ENCODE results near the gene RIN2.

RIN2 gene

DNA sequence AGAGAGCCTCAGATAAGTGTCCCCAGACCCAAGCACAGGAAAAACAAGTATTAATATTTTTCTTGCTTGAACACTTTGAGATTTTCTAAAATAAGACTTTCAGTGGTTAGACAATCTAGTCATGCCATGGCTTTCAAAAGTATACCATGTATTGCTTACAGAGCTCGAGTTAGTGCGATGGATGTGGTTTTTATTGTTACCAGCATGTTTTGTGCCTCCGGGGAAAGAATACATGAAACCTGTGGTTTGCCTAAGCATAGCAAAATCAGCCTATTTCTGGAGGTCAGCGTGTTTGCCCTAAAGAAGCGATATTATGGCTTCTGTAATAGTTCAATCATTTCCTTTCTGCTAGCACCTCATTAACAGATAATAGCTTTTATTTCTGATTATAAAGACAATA lies 21.6 kb downstream of the RIN2 start:
- Histone ChIP-seq H3K4me1 (ENCODE audit: control insufficient read depth, insufficient read depth, low read length) (peaks cover 32% of the 10 kb centered on the region), H3K9me3 (replicated peaks; ENCODE audit: low read length) (no peaks in the 10 kb centered on the region), H3K4me3 (ENCODE audit: low read length) (no peak overlapping the region), H3K9ac (ENCODE audit: low read depth, low read length) (no peak overlapping the region), H3K4me2 (ENCODE audit: low read length) (no peak overlapping the region), H3K36me3 (ENCODE audit: insufficient read depth, low read length) (no peaks in the 10 kb centered on the region), H3K27me3 (ENCODE audit: control insufficient read depth, insufficient read depth, low read length) (no peaks in the 10 kb centered on the region)

DNA sequence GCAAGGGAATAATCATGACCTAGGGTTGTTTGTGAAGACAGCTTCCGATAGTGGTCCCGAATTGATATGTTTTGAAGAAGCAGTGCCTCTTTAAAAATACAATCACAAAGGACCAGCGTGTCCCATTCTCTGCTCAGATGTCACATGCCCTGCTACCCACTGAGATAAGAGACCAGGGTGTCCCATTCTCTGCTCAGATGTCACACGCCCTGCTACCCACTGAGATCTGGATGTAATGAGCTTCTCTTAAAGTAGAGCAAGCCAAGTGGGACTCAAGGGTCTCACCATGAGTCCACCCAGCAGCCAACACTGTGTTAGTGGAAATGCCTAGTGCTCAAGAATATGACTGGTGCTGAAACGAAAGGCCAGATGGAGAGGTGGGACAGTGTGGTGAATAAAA lies 22.2 kb downstream of the RIN2 start:
- no peak overlapping the region for H3K4me2 ChIP-seq (ENCODE audit: low read length)

DNA sequence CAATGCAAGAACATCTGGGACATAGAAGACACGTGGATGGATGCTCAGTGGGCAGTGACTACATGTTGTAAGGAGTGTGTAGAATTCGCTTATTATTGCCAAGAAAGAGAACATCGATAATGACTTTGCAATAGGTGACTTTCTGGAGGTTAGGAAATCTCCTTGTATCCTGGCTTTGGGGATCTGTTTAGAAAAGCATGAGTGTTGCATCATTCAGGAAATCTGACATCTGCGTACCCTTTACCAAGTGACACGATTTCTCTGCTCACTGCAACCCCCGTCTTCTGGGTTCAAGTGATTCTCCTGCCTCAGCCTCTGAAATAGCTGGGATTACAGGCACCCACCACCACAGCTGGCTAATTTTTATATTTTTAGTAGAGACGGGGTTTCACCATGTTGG lies 23.2 kb downstream of the RIN2 start:
- no peaks in the 10 kb centered on the region for H3K27me3 ChIP-seq (ENCODE audit: control insufficient read depth, insufficient read depth, low read length)
- no peaks in the 10 kb centered on the region for H3K9me3 ChIP-seq (replicated peaks; ENCODE audit: low read length)
- H3K4me1 ChIP-seq (ENCODE audit: control insufficient read depth, insufficient read depth, low read length) = peaks cover 38% of the 10 kb centered on the region
- no peak overlapping the region for H3K9ac ChIP-seq (ENCODE audit: low read depth, low read length)
- H3K36me3 ChIP-seq (ENCODE audit: insufficient read depth, low read length) = no peaks in the 10 kb centered on the region
- H3K4me2 ChIP-seq (ENCODE audit: low read length) = no peak overlapping the region
- H3K4me3 ChIP-seq (ENCODE audit: low read length) = no peak overlapping the region

More for the DNA sequence above, 22.2 kb downstream of the RIN2 start:
- Histone ChIP-seq H3K27me3 (ENCODE audit: control insufficient read depth, insufficient read depth, low read length) (no peaks in the 10 kb centered on the region), H3K4me1 (ENCODE audit: control insufficient read depth, insufficient read depth, low read length) (peaks cover 37% of the 10 kb centered on the region), H3K36me3 (ENCODE audit: insufficient read depth, low read length) (no peaks in the 10 kb centered on the region), H3K4me3 (ENCODE audit: low read length) (no peak overlapping the region), H3K9me3 (replicated peaks; ENCODE audit: low read length) (no peaks in the 10 kb centered on the region), H3K9ac (ENCODE audit: low read depth, low read length) (no peak overlapping the region)

DNA sequence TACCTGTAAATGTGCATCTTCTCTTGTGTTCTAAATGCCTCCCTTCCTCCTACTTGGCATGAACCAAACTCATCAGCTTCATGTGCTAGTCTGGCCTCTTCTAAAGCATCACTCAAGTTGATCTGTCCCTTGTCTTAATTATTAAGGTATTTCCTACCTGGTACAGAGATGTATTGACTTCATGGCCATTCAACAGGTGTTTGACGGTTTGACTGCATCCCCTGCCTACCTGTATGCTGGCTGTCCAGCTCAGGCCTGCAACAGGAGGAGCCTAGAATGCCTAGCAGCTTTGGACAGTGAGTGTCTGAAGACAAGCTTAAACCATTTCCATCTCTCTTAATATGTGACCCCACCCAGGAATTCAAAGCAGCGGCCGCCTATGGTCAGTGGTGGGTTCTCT lies 24.6 kb downstream of the RIN2 start:
- H3K4me1 ChIP-seq (ENCODE audit: control insufficient read depth, insufficient read depth, low read length) = peaks cover 40% of the 10 kb centered on the region
- H3K36me3 ChIP-seq (ENCODE audit: insufficient read depth, low read length) = no peaks in the 10 kb centered on the region
- H3K4me2 ChIP-seq (ENCODE audit: low read length) = no peak overlapping the region
- no peaks in the 10 kb centered on the region for H3K9me3 ChIP-seq (replicated peaks; ENCODE audit: low read length)
- H3K27me3 ChIP-seq (ENCODE audit: control insufficient read depth, insufficient read depth, low read length) = no peaks in the 10 kb centered on the region
- no peak overlapping the region for H3K9ac ChIP-seq (ENCODE audit: low read depth, low read length)
- no peak overlapping the region for H3K4me3 ChIP-seq (ENCODE audit: low read length)

DNA sequence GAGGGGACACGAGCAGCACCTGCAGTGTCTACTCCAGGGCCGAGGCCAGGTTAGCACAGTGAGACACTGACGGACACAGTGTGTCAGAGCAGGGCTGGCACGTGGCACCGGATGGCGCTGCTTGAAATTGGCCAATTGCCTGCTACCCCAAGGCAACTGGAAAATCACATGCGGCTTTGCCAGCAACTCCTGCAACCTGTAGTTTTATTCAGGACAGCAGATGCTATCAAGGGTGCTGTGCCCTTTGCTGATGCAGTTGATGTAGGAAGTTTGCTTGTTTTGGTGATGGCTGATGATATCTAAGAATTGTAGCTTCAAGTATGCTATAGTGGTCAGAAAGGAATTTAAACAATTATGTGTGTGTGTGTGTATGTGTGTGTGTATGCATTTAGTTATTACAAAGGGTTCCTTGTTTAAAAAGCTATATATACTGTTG lies 25.9 kb downstream of the RIN2 start:
- Histone ChIP-seq H3K9ac (ENCODE audit: low read depth, low read length) (peak overlapping the region; percentile 58), H3K36me3 (ENCODE audit: insufficient read depth, low read length) (no peaks in the 10 kb centered on the region), H3K27me3 (ENCODE audit: control insufficient read depth, insufficient read depth, low read length) (no peaks in the 10 kb centered on the region), H3K4me1 (ENCODE audit: control insufficient read depth, insufficient read depth, low read length) (peaks cover 33% of the 10 kb centered on the region), H3K4me3 (ENCODE audit: low read length) (no peak overlapping the region), H3K9me3 (replicated peaks; ENCODE audit: low read length) (no peaks in the 10 kb centered on the region), H3K4me2 (ENCODE audit: low read length) (peak overlapping the region; percentile 72)

DNA sequence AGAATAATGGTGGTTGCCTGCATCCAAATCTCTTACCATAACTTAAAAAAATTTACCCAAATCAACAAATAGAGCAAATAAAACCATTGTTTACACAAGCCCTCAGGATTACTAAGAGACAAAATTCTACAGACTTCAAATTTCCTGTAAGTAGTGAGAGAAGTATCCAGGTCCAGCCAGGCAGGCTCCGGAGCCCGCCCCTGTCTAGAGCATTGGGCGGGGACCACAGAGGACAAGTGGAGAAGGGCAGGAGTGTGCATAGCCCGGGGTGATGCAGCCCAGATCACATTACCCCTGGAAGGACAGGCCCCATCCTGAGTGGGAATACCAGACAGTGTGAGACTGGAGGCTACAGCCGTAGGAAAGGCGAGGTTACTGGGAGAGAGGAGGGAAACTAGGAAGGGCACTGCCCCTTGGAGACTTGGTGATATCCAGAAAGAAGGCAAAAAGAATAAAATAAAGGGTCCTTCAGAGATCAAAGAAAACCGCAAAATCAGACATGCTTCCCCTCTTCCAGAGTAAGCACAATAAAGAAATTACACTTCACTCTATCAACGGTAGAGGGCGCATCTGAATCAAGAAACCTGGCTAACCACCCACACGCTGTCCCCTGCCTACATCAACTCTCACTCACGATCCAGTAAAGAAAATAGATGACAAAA lies 26.6 kb downstream of the RIN2 start:
- H3K9me3 ChIP-seq (replicated peaks; ENCODE audit: low read length) = no peaks in the 10 kb centered on the region
- H3K9ac ChIP-seq (ENCODE audit: low read depth, low read length) = peak overlapping the region; percentile 58
- peaks cover 33% of the 10 kb centered on the region for H3K4me1 ChIP-seq (ENCODE audit: control insufficient read depth, insufficient read depth, low read length)
- H3K4me2 ChIP-seq (ENCODE audit: low read length) = peak overlapping the region; percentile 72
- peak overlapping the region; percentile 23 for H3K4me3 ChIP-seq (ENCODE audit: low read length)
- H3K27me3 ChIP-seq (ENCODE audit: control insufficient read depth, insufficient read depth, low read length) = no peaks in the 10 kb centered on the region
- no peaks in the 10 kb centered on the region for H3K36me3 ChIP-seq (ENCODE audit: insufficient read depth, low read length)

DNA sequence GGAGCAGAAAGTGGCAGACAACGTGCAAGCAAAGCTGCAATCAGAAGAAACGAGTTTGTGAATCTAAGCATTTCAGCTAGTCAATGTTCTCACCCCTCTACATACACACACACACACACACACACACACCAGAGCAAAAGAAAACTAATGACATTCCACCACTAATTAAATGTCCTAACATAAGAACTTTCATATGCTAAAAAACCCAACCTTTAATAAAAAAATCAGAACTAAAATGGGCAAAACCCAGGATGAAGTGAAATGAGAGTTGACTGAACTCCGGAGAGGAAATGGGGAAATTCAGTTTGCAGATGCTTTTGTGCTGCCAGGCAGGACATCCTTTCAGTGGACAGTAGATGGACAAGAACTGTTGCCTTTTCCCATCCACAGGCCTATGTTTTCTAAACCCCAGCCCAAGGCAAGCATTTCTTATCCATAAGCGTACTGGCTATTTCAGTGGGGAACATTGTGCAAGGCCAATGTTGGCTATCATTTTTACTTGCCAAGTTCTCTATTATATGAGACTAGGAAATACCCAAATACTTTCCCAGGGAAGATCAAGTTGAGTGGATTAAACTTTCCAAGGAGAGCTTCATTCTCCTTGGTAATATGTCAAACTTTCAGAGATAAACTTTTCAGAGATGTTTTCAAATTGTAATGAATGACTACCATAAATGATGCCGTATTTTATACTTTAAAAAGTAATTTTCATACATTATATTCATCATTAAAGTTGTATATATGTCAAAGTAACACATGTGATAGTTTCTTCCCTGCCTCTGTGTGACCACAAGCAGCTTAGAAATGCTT lies 27.3 kb downstream of the RIN2 start:
- no peaks in the 10 kb centered on the region for H3K27me3 ChIP-seq (ENCODE audit: control insufficient read depth, insufficient read depth, low read length)
- H3K4me1 ChIP-seq (ENCODE audit: control insufficient read depth, insufficient read depth, low read length) = peaks cover 33% of the 10 kb centered on the region
- no peak overlapping the region for H3K4me3 ChIP-seq (ENCODE audit: low read length)
- H3K9me3 ChIP-seq (replicated peaks; ENCODE audit: low read length) = no peaks in the 10 kb centered on the region
- H3K36me3 ChIP-seq (ENCODE audit: insufficient read depth, low read length) = no peaks in the 10 kb centered on the region
- peak overlapping the region; percentile 58 for H3K9ac ChIP-seq (ENCODE audit: low read depth, low read length)
- peak overlapping the region; percentile 72 for H3K4me2 ChIP-seq (ENCODE audit: low read length)

DNA sequence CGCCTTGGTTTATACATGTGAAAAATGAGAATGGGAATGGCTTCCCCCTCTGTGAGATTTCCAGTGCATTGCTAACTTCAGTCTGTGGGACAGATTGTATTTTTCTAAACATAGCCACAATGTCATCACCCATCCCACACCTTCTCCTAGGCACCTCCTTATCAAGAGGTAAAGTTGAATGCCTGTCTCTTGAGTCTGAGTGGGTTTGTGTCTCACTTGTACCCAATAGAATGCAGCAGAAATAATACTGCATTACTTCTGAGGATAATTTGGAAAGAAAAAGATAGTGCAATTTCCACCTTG lies 27.9 kb downstream of the RIN2 start:
- H3K4me1 ChIP-seq (ENCODE audit: control insufficient read depth, insufficient read depth, low read length) = peaks cover 33% of the 10 kb centered on the region
- no peak overlapping the region for H3K4me3 ChIP-seq (ENCODE audit: low read length)
- peak overlapping the region; percentile 58 for H3K9ac ChIP-seq (ENCODE audit: low read depth, low read length)
- H3K9me3 ChIP-seq (replicated peaks; ENCODE audit: low read length) = no peaks in the 10 kb centered on the region
- H3K27me3 ChIP-seq (ENCODE audit: control insufficient read depth, insufficient read depth, low read length) = no peaks in the 10 kb centered on the region
- H3K36me3 ChIP-seq (ENCODE audit: insufficient read depth, low read length) = no peaks in the 10 kb centered on the region
- H3K4me2 ChIP-seq (ENCODE audit: low read length) = peak overlapping the region; percentile 10

DNA sequence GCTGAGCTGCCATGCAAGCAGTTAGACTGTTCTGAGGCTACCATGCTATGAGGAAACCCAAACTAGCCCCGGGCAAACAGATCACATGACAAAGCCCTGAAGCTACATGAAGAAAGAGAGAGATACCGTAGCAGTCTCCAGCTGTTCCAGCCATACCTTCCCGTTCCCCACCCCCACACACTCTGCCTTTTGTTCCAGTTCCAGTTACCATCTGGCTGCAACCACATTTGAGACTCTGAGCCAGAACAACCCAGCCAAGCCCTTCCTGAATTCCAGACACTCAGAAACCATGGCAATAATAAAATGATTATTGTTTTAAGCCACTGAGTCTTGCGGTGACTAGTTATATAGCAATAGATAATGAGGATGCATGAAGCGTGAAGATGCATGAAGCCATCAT lies 28.3 kb downstream of the RIN2 start:
- Histone ChIP-seq H3K4me1 (ENCODE audit: control insufficient read depth, insufficient read depth, low read length) (peaks cover 33% of the 10 kb centered on the region), H3K27me3 (ENCODE audit: control insufficient read depth, insufficient read depth, low read length) (no peaks in the 10 kb centered on the region), H3K36me3 (ENCODE audit: insufficient read depth, low read length) (no peaks in the 10 kb centered on the region), H3K9me3 (replicated peaks; ENCODE audit: low read length) (no peaks in the 10 kb centered on the region), H3K4me3 (ENCODE audit: low read length) (no peak overlapping the region), H3K4me2 (ENCODE audit: low read length) (peak overlapping the region; percentile 10), H3K9ac (ENCODE audit: low read depth, low read length) (peak overlapping the region; percentile 58)

DNA sequence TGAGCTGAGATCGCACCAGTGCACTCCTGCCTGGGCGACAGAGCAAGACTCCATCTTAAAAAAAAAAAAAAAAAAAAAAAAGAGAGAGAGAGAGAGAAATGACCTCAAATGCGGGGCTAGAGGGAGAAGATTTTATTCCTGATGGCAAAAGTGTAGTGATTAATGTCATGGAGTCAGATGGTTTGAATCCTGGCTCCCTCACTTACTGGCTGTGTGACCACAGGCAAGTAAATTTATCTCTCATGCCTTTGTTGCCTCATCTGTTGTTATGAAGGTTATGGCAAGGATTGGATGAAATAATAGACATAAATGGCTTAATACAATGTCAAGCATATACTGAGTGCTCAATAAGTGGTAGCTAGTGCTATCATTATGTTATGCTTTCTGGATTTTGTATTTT lies 29.3 kb downstream of the RIN2 start:
- Histone ChIP-seq H3K27me3 (ENCODE audit: control insufficient read depth, insufficient read depth, low read length) (no peaks in the 10 kb centered on the region), H3K9ac (ENCODE audit: low read depth, low read length) (no peak overlapping the region), H3K36me3 (ENCODE audit: insufficient read depth, low read length) (no peaks in the 10 kb centered on the region), H3K4me3 (ENCODE audit: low read length) (no peak overlapping the region), H3K4me1 (ENCODE audit: control insufficient read depth, insufficient read depth, low read length) (peaks cover 33% of the 10 kb centered on the region), H3K9me3 (replicated peaks; ENCODE audit: low read length) (no peaks in the 10 kb centered on the region), H3K4me2 (ENCODE audit: low read length) (no peak overlapping the region)

DNA sequence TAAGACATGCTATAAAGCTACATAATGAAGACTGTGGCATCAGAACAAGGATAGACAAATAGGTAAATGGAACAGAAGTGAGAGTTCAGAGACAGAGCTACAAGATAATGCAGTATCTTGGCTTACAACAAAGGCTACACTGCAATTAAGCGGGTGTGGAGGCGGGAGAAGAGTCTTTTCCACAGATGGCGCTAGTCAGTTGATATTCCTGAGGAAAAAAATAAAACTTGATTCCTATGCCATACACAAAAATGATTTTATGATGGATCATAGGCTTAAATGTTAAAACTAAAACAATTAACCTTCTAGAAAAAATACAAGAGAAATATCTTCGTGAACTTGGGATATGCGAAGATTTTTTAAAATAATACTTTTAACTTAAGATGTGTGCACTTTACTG lies 31.0 kb downstream of the RIN2 start:
- H3K4me2 ChIP-seq (ENCODE audit: low read length) = no peak overlapping the region
- no peak overlapping the region for H3K9ac ChIP-seq (ENCODE audit: low read depth, low read length)
- no peak overlapping the region for H3K4me3 ChIP-seq (ENCODE audit: low read length)
- H3K9me3 ChIP-seq (replicated peaks; ENCODE audit: low read length) = no peaks in the 10 kb centered on the region
- no peaks in the 10 kb centered on the region for H3K36me3 ChIP-seq (ENCODE audit: insufficient read depth, low read length)
- no peaks in the 10 kb centered on the region for H3K27me3 ChIP-seq (ENCODE audit: control insufficient read depth, insufficient read depth, low read length)
- peaks cover 27% of the 10 kb centered on the region for H3K4me1 ChIP-seq (ENCODE audit: control insufficient read depth, insufficient read depth, low read length)

DNA sequence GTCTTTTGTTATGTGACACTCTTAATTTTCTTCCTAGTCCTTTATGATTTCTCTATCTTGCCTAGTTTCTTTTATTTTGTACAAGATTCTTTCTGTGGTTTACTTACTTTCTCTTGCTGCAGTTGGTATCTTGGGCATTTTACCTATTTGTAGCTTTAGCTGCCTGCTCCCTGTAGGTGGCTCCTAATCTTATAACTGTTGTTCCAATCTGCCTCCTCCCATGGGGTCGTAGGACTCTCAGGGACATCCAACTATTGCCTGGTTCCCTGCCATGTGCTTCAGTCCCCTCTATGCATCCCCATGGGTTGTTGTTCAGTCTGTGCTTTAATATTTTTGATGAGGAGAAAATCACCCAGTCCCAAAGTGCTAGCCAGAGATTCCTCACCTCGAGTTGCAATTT lies 31.4 kb downstream of the RIN2 start:
- H3K4me3 ChIP-seq (ENCODE audit: low read length) = no peak overlapping the region
- no peaks in the 10 kb centered on the region for H3K27me3 ChIP-seq (ENCODE audit: control insufficient read depth, insufficient read depth, low read length)
- no peaks in the 10 kb centered on the region for H3K36me3 ChIP-seq (ENCODE audit: insufficient read depth, low read length)
- no peak overlapping the region for H3K4me2 ChIP-seq (ENCODE audit: low read length)
- peaks cover 23% of the 10 kb centered on the region for H3K4me1 ChIP-seq (ENCODE audit: control insufficient read depth, insufficient read depth, low read length)
- no peak overlapping the region for H3K9ac ChIP-seq (ENCODE audit: low read depth, low read length)
- H3K9me3 ChIP-seq (replicated peaks; ENCODE audit: low read length) = no peaks in the 10 kb centered on the region

Measured in skeletal muscle satellite cell (primary cell).